Breast epithelium (tissue), 4 donors: ENCODE measurements around the gene CCDC150. TPM values are rescaled to one million over a fixed set of nuclear protein-coding genes. Genes with fewer than 3 reads are reported as not detected.
"Not testable (repeated sequence)": the region's sequence is repeated elsewhere in the genome, so short reads cannot be mapped to it uniquely, and the experiment has no call there.

ENCODE experiments used
- DNase-seq, 2 donors: peaks; one replicate each; pipeline ENCODE4 v3.0.0-alpha.2; 2019; ENCODE audit warnings: low spot score in 2 of 2
- H3K27ac ChIP-seq, 2 donors: fragments of 200-600 bp; sonication (generic) in 1 of 2; one replicate each; pipeline ENCODE4 v1.5.1; 2016 to 2019; ENCODE audit warnings: mild to moderate bottlenecking in 1 of 2
- H3K27me3 ChIP-seq, 2 donors: fragments of 200-600 bp; sonication (generic) in 1 of 2; one replicate each; pipeline versions ENCODE4 v1.5.1 to v1.6.0; 2017 to 2019; ENCODE audit warnings: control low read depth in 1 of 2, mild to moderate bottlenecking in 1 of 2
- H3K36me3 ChIP-seq: fragments of 200-600 bp; one replicate; pipeline ENCODE4 v1.5.1; 2019
- H3K4me1 ChIP-seq, 2 donors: fragments of 200-600 bp; sonication (generic); one replicate each; pipeline ENCODE4 v1.5.1; 2016 to 2019; ENCODE audit warnings: control low read depth in 1 of 2
- H3K4me3 ChIP-seq, 3 donors: fragments of 200-600 bp; sonication (generic); 1 replicate in 2 of 3; 2 replicates in 1 of 3; pipeline ENCODE4 v1.5.1; 2016 to 2019; ENCODE audit warnings: mild to moderate bottlenecking in 3 of 3, moderate library complexity in 2 of 3
- H3K9me3 ChIP-seq, 2 donors: fragments of 200-600 bp; sonication (generic) in 1 of 2; one replicate each; pipeline ENCODE4 v1.5.1; 2016 to 2019; ENCODE audit warnings: control low read depth in 1 of 2
- POLR2A ChIP-seq: fragments of 450-650 bp; IDR thresholded peaks from one replicate; pipeline ENCODE4 v1.6.1; 2016; ENCODE audit warnings: antibody characterized with exemption, mild to moderate bottlenecking, moderate library complexity
- POLR2AphosphoS5 ChIP-seq, 3 donors: sonication (generic); formaldehyde crosslinking; IDR thresholded peaks; one replicate each; pipeline ENCODE4 v1.6.1; 2017; ENCODE audit warnings: antibody characterized with exemption in 3 of 3
- intact Hi-C: fragments of 100-400 bp; cut with DNase I; formaldehyde crosslinking; loops from one replicate; pipeline ENCODE4 v1.15.1; 2023; ENCODE audit warnings: low total_unique reads
- total RNA-seq, 3 donors: library from RNA; depleted of rRNA; stranded (reverse); fragments of >200 nt; gene quantifications; one replicate each; pipeline ENCODE4 v1.1.0, GENCODE V29; 2016
- TF ChIP-seq, protein P1 (sequence below), 3 donors: fragments of 450-650 bp; IDR thresholded peaks; one replicate each; pipeline ENCODE4 v1.5.1; 2016 to 2017; ENCODE audit warnings: antibody characterized with exemption in 3 of 3, mild to moderate bottlenecking in 3 of 3, moderate library complexity in 3 of 3

CCDC150 gene
- total RNA-seq, 3 donors from 2014 or later, result 2.0 to 5.9 (median 3.8) TPM

DNA sequence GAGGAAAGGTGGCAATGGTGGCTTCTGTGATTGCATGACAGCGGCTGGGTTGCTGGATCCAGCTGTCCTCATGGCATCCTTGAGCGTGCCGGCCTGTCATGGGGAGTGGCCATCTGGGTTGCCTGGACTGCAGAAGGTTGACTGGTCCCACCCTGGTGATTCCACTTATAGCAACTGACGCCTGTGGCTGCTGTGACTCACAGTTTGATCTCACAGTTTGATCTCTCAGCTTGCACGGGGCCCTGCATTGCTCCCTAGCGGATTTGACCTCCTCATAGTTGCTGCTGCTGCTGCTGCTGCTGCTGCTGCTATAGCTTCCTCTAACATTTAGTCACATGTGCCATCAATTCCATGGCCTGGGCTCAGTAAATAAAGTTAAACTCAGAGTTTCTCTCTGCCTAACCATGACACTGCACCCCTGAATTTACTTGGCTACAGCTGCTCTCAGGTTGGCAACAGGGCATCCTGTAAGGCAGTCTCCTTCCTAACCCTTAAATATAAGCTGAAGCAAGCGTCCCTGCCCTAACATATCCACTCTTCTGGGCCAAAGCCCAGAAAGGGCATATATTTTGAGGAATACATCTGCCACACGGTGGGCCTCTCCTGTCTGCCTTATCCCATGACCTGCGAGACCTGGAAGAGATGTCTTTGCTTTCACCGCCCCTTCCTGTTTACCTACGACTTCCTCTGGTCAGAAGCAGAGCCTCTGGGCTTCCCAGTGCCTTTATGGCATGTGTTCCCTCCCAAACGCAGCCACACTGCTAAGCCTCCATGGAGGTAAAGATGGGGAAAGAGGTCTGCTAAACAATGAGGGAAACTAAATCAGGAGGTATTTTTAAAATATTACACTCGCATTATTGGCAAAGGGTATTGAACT is 37.8 kb upstream of the CCDC150 start:
- Histone ChIP-seq H3K27ac (no peak overlapping the region), H3K9me3 (no peaks in the 10 kb centered on the region), H3K4me1 (no peaks in the 10 kb centered on the region), H3K36me3 (no peaks in the 10 kb centered on the region), H3K4me3 (no peak overlapping the region), H3K27me3 (no peaks in the 10 kb centered on the region)
- DNase-seq, result no peak
- TF ChIP-seq, protein P1, sequence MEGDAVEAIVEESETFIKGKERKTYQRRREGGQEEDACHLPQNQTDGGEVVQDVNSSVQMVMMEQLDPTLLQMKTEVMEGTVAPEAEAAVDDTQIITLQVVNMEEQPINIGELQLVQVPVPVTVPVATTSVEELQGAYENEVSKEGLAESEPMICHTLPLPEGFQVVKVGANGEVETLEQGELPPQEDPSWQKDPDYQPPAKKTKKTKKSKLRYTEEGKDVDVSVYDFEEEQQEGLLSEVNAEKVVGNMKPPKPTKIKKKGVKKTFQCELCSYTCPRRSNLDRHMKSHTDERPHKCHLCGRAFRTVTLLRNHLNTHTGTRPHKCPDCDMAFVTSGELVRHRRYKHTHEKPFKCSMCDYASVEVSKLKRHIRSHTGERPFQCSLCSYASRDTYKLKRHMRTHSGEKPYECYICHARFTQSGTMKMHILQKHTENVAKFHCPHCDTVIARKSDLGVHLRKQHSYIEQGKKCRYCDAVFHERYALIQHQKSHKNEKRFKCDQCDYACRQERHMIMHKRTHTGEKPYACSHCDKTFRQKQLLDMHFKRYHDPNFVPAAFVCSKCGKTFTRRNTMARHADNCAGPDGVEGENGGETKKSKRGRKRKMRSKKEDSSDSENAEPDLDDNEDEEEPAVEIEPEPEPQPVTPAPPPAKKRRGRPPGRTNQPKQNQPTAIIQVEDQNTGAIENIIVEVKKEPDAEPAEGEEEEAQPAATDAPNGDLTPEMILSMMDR (IDR thresholded peaks at IDR 0.05), result no peak
- TF ChIP-seq POLR2AphosphoS5 (IDR thresholded peaks at IDR 0.05) (no peak), POLR2A (no peak)
- intact Hi-C loops, result no loop called here

DNA sequence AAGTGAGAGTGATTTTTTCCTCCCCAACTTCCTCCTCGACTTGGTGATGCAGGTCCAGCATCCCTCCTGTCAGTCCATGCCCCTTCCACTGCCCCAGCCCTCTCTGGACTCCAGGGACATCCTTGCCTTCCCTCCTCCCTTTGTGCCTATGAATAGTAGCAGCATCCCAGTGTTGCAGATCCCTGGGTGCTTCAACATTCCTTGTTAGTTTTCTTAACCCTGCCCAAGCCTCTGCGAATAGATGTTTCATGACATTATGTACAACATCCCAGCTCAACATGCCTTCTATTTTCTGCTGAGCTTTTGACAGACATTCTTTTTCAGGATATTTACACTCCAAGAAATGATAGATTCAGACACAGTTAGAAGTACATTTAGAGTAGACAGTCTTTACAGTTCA is 35.3 kb upstream of the CCDC150 start:
- no peak for DNase-seq
- H3K27ac ChIP-seq, result no peak overlapping the region

DNA sequence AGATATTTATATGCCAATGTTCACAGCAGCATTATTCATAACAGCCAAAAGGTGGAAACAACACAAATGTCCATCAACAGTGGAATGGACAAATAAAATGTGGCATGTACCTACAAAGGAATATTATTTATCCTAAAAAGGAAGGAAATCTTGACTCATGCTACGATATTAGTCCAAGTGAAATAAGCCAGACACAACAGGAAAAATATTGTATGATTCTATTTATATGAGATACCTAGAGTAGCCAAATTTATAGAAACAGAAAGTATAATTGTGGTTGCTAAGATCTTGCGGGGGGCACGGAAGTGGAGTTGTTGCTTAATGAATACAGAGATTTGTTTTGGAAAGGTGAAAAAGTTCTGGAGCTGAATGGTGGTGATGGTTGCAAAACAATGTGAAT is 33.0 kb upstream of the CCDC150 start:
- intact Hi-C loops, result no loop called here
- Histone ChIP-seq H3K27ac (no peak overlapping the region), H3K9me3 (no peaks in the 10 kb centered on the region), H3K36me3 (no peaks in the 10 kb centered on the region), H3K27me3 (no peaks in the 10 kb centered on the region), H3K4me1 (no peaks in the 10 kb centered on the region), H3K4me3 (no peak overlapping the region)
- TF ChIP-seq, protein P1 (IDR thresholded peaks at IDR 0.05), result no peak
- no peak for TF ChIP-seq POLR2AphosphoS5 (IDR thresholded peaks at IDR 0.05)
- TF ChIP-seq POLR2A, result no peak
- DNase-seq, result no peak

More for the DNA sequence above, 35.3 kb upstream of the CCDC150 start:
- intact Hi-C loops, result no loop called here
- no peaks in the 10 kb centered on the region for H3K27me3 ChIP-seq
- TF ChIP-seq POLR2A (no peak), POLR2AphosphoS5 (IDR thresholded peaks at IDR 0.05) (no peak)
- TF ChIP-seq, protein P1 (IDR thresholded peaks at IDR 0.05), result no peak
- no peaks in the 10 kb centered on the region for H3K36me3 ChIP-seq
- H3K4me3 ChIP-seq, result no peak overlapping the region
- H3K9me3 ChIP-seq, result no peaks in the 10 kb centered on the region
- no peaks in the 10 kb centered on the region for H3K4me1 ChIP-seq

DNA sequence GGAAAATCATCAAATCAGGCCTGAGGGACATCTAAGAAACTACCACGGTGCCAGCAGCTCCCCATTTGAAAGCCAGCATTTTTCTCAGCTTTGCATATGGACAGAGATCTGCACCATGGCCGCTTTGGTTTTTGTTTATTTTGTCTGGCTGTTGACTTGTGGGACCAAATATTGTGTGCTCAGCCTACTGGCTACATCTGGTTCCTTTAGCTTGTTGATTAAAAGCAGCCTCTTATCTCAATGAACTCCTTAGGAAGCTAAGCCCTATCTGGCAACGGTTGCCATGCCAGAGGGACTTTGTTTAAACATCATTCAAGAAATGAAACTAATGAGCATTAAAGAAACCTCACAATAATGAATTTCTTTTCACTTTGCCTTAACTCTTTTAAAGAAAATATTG is 32.4 kb upstream of the CCDC150 start:
- no peaks in the 10 kb centered on the region for H3K9me3 ChIP-seq
- intact Hi-C loops, result no loop called here
- no peak for DNase-seq
- H3K4me3 ChIP-seq, result no peak overlapping the region
- no peaks in the 10 kb centered on the region for H3K4me1 ChIP-seq
- no peak for TF ChIP-seq POLR2AphosphoS5 (IDR thresholded peaks at IDR 0.05)
- TF ChIP-seq, protein P1 (IDR thresholded peaks at IDR 0.05), result no peak
- no peak for TF ChIP-seq POLR2A
- H3K27me3 ChIP-seq, result no peaks in the 10 kb centered on the region
- H3K27ac ChIP-seq, result no peak overlapping the region
- no peaks in the 10 kb centered on the region for H3K36me3 ChIP-seq

DNA sequence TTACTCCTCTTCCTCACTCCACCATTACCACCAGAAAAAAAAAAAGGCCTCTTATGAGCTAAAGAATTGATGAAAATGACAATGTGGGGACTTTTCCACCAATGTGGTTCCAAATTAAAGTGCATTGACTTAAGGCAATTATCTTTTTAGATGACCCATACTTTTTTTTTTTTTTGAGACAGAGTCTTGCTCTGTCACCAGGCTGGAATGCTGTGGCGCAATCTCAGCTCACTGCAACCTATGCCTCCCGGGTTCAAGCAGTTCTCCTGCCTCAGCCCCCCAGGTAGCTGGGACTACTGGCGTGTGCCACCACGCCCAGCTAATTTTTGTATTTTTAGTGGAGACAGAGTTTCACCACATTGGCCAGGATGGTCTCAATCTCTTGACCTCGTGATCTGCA is 31.6 kb upstream of the CCDC150 start:
- not testable (repeated sequence) for H3K27ac ChIP-seq, DNase-seq, H3K9me3 ChIP-seq

More for the DNA sequence above, 31.6 kb upstream of the CCDC150 start:
- intact Hi-C loops, H3K4me1 ChIP-seq, H3K36me3 ChIP-seq, H3K27me3 ChIP-seq, H3K4me3 ChIP-seq: not testable (repeated sequence)
